GM06990 (cell line): ENCODE data around the gene LVRN.

Experiments
- DNase-seq: peaks from one replicate; pipeline ENCODE4 v3.0.0-alpha.2; 2011; ENCODE audit not compliant: insufficient read length; ENCODE audit errors: extremely low read depth
- H3K27me3 ChIP-seq: replicated peaks from 2 replicates; pipeline ENCODE4 v1.6.0; 2011; ENCODE audit warnings: low read length; ENCODE audit not compliant: control insufficient read depth, insufficient read depth
- H3K36me3 ChIP-seq: 2 replicates; pipeline ENCODE4 v1.5.1; 2011; ENCODE audit warnings: low read length; ENCODE audit not compliant: control insufficient read depth, insufficient read depth
- H3K4me3 ChIP-seq: replicated peaks from 2 replicates; pipeline ENCODE4 v1.5.1; 2011; ENCODE audit warnings: low read depth, mild to moderate bottlenecking, control low read depth, low read length
- CTCF ChIP-seq: IDR thresholded peaks from 2 replicates; pipeline ENCODE4 v1.5.1; 2011; ENCODE audit warnings: low read length, control low read depth, mild to moderate bottlenecking, inconsistent platforms; ENCODE audit not compliant: insufficient read depth, poor library complexity, severe bottlenecking

Gene LVRN

GRCh38 chr5:116075191-116075831 lies 113.0 kb downstream of the LVRN start:
- no peaks in the 10 kb centered on the region for H3K27me3 ChIP-seq
- no peak overlapping the region for H3K4me3 ChIP-seq
- peak; percentile 30 for DNase-seq
- no peaks in the 10 kb centered on the region for H3K36me3 ChIP-seq
- TF ChIP-seq CTCF = no peak

GRCh38 chr5:116076496-116076895 lies 114.2 kb downstream of the LVRN start:
- Histone ChIP-seq H3K36me3 (no peaks in the 10 kb centered on the region; the same call in 1 of the 2 replicates), H3K27me3 (no peaks in the 10 kb centered on the region), H3K4me3 (no peak overlapping the region)
- no peak for TF ChIP-seq CTCF
- DNase-seq = peak; percentile 72
